Inflammatory macrophage treated with lipopolysaccharide for 1 hour (primary cell): ENCODE results near the gene TACR1.
"Not testable (repeated sequence)": the region's sequence is repeated elsewhere in the genome, so short reads cannot be mapped to it uniquely, and the experiment has no call there.

Experiments
- DNase-seq, 2 donors: peaks; one replicate each; pipeline ENCODE4 v3.0.0-alpha.2; 2020 to 2022

TACR1 gene

DNA sequence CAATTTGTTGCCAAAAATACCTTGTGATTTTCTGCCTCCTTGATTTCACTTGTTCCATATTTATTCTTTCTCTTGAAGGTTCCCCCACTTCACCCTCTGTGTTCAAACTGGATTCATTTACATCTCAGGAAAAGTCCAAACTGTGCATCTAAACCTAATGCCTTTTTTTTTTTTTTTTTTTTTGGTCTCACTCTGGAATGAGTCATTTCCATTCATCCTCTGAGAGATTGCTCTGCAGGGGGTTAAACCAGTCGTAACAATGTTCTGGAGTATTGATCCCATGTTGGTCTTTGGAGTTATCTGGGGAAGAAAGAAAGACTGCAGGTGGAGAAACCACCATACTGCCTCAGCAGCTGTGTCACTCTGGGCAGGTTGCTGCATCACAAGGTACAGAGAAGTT, 119.7 kb downstream of the TACR1 start:
- no peak for DNase-seq

DNA sequence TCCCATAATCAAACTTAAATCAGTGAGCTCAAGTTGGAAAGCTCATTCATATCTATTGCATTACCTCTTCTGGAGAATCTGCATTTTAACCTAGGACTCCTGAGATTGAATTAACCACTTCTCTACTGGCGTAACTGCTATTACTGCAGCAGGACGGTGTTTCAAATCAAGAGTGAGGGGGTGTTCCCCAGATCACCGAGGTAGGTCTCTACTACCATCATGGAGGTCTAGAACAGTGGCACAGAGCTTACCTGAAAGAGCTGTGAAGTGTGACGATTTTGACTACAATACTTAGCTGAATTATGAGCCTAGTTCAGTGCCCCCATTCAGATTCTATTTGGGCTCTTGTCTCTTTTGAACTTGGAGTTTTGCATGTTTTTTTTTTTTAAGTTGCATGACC, 121.4 kb downstream of the TACR1 start:
- DNase-seq: no peak

DNA sequence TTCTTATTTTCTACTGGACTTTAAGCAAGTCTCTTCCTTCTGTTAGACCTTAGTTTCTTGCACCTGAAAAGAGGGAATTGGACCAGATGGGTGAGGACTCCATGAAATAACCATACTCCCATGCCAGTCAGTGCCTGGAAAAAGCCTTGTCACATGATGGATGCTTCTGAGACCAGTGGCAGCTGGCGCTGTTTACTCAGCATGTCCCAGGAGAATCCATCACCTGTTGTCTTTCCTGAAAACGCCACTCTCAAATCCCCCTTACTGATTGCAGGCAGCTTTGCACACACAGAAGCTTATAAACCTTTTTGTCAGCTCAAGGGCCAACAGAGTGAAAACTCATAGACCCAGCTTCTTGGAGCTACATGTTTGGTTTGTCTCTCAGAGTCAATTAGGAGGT, 123.2 kb downstream of the TACR1 start:
- DNase-seq: no peak

DNA sequence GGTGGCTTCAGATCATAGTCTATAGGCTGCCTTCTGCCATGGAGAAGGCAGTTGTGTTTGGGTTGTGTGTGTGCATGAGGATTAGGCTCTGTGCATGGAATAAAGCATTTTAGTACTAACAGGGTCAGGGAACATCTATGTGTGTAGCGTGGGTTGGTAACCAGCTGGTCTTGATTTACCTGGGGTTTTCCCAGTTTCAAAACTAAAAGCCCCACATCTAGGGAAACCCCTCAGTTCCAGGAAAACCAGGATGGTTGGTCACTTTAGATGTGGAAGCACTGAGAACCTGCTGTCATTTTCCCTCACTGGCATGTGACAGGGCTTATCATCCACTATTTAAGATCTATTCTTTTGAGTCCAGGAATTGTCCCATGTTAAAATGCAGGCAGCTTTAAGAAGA, 124.6 kb downstream of the TACR1 start:
- peak in 1 of 2 donors; percentile 23 for DNase-seq

DNA sequence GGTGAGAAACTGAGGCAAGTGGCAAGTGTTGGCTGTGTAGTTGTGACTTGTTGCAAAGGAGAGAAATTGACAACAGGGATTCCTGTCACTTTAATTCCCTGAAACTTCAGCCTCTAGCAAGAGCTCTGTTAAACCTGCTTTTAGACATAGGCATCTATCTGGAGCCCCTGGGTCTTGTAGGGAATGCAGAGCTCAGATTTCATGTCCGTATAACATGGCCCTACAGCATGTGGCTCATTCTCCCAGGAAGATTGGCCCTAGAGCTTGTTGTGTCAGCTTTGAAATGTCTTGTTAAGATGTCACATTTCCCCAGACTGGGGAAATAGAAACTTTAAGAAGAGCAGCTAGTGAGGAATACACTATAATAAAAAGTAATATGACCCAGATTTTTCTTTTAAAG, 125.1 kb downstream of the TACR1 start:
- DNase-seq: no peak

DNA sequence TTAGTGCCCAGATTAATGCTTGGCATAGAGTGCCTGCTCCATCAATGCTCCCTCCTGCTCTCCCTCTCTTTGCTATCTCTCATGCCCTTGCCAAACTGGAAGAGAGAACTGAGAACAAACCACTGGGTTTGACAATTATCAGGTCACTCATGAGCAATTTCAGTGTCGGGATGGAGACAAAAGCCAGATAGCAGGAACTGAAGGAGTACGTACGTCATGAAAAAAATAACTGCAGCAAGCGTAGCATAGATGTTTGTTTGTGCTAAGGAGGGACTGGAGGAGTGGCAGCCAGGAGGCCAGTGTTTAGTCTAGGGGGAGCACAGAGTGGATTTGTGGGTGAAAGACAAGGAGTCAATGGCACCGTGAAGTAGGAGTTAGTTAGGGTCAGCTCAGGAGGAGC, 127.6 kb downstream of the TACR1 start:
- no peak for DNase-seq

DNA sequence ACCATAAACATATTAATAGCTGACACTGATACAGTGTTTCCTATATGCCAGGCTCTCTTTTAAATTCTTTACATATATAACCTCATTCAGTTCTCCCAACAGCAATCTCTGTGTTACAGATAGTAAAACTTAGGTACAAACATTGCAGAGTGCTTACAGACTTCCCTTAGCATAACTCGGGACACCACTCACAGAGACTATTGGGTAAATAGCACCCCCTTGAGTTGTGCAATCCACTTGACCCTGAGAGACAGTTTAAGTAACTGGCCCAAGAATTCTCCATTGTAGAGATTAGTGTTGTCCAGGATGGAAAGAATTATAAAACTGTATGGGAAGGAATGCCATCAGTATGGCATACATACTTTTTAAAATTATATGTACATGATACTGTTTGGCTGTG, 130.8 kb downstream of the TACR1 start:
- DNase-seq: no peak

DNA sequence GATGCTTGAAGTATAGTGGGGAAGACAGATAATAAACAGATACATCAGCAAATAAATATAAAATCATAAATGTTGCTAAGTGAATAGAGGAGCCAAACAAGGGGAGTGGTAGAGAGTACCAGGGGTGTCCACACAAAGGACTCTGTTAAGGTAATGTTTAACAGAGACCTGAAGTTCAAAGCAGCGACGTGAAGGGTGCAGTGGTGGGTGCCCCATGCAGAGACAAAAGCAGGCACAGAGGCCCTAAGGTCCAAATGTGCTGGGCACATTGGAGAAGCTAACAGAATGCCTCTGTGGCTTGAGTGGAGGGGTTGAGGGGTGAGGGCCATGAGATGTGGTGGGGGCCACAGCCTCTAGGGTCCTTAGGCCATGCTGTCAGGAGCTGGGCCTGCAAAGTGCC, 131.8 kb downstream of the TACR1 start:
- DNase-seq: no peak

DNA sequence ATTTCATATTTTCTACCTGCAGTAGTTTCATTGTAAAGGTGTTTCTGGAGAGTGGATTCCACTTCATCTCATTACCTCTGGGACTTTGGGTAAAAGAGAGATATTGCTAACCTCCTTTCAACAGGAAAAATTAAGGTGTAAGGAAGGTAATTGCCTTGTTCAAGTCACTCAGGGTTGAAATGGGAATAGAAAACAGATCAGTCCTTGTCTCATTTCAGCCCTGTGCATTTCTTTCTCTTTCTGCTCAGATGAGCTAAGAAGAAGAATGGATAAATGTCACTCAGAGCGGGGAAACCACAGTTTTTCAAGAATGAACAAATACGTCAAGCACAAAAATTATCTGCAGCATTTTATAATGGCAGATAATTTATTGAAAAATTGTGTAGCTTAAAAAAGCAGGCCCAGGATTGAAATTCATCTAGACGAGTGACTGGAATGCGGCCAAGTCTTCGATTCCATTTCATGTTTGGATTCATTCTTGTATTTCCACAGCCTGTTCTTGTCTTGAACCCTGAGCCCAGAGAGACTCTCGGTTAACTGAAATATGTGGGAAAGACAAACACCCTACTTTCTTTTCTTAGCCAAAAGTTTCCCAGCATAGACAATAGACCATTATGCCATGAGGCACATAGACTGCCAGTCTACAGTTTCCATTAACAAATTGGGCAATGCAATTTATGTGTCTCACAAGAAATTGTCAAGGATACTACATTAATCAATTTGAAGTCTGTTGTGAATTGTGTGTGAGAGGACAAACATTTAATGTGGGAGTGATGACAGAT, 133.0 kb downstream of the TACR1 start:
- DNase-seq: no peak

DNA sequence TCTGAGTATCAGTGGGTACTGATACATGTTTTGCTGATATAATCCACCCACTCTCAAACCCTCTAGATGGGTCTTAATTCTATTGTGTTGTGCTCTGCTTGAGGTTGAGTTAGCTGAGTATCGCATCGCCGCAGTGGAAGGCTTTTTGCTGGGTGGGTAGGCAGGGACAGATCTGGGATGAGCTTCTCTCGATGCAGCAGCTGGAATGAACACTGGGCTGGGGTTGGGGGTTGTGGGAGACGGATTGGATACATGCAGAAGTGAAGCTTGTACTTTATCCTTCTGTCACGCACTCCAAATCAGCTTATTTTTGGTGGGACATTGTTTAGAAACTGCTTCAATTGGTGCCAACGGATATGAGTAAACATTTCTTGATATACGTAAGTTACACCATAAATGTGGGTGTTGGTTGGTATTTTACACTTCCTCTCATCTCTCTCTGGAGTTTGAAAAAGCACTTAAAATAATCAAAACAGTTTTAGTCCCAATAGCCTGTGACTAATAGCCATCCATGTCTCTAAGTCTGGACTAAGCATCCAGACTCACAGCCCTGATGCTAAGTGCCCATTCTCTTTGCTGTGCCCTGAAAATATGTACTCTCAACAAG, 133.8 kb downstream of the TACR1 start:
- DNase-seq: no peak

DNA sequence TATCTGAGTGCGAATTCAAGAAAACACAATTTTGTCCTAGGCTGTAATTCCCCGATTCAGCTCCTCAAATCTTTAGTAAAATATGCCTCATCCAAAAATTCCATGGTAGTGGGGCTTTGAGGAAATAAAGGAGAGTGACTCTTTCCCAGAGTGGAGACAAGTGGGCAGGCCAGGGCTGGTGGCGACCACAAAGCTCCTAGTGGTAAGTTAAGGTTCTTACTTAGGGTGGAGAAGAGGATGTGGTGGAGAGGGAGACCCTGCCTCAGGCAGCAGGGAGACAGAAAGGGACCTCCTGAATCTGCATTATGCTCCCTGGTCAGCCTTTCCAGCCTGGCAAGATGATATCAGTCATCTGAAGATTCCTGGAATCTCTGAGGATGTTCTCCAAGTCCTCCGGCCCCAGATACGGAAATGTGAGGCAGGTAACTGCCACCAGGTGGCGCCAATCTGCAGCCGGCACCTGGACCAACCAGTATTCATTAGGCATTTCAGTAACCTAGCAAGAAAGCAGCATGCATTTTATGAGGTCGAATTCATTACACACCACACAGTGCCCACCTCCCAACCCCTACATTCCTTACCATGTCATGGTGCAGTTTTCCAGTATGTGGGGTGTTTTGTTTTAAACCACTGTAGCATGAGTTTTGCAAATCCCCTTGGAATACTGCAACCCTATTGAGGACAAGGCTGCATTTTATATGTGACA, 134.5 kb downstream of the TACR1 start:
- peak in 1 of 2 donors; percentile 68 for DNase-seq

DNA sequence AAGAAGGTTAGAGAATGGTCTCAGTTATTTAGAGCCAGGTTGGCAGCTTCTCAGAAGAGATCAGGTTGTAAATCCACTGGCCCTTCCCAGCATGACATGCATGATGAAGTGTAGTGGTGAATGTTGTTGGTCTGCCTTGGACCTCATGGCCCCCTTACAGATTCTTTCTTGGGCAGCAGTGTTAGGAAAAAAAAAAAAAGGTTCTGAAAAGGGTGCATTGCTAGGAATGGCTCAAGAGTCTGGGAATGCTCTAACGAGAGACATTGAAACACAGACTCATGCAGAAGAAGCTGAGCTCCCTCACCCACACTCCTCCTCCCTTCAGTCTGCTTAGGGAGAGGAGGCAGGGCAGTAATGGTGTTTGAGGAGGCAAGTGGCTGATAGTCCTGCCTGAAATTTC, 135.4 kb downstream of the TACR1 start:
- no peak for DNase-seq

DNA sequence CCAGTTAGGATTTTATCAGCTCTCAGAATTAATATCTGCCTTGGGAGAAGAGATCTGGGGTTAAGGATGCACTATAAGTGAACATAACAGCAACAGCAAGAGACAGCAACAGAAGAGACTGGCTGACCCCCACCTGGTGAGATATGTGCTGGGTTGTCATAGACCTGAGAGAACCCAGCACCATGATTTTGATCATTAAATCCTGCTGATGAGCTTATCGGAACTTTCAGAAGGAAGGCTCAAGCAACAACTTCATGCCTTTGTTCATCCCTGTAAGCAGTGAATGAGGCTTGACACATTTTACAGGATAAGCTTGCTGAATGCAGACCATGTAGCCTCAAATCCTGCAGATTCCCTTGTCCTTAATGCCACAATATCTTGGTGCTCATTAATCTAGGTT, 140.9 kb downstream of the TACR1 start:
- no peak for DNase-seq

DNA sequence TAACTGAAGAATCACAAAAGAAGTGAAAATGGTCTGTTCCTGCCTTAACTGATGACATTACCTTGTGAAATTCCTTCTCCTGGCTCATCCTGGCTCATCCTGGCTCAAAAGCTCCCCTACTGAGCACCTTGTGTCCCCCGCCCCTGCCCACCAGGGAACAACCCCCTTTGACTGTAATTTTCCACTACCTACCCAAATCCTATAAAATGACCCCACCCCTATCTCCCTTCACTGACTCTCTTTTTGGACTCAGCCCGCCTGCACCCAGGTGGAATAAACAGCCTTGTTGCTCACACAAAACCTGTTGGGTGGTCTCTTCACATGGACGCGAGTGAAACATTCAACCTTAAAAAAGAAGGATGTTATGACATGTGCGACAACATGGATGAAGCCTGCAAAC, 142.2 kb downstream of the TACR1 start:
- not testable (repeated sequence) for DNase-seq

DNA sequence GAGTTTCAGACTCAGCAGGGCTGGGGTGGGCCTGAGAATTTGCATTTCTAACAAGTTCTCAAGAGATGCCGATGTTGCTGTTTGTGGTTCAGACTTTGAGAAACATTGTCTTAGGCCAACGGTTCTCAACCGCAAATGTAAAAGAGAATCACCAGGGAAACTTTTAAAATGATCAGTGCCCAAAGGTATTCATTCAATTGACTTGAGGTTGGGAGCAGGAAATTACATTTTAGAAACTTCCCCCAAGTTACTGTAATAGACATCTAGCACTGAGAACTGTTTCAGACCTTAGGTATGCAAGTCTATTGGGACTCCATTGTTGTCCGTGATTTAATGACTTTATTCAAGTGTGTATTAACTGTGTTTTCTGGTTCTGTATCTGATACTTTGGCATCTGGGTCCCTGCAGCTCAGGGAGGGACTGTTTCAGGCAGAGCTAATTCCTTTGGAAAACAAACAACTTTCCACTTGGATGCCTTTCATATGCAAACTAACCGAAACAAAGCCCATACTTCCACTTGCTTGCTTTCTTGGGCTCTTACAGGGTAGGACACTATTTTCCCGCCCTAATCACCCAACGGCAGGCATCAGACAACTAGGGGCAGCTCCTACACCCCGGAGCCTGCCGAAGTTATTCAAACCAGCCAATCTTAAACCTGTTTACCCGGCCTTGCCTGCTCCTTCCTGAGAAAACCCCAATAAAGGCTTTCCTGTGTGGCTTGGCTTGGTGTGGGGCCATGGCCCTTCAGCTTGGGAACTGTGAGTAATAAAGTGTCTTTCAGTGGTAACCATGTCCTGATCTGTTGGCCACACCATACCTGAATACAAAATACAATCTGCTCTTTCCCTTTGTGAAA, 143.3 kb downstream of the TACR1 start:
- no peak for DNase-seq

DNA sequence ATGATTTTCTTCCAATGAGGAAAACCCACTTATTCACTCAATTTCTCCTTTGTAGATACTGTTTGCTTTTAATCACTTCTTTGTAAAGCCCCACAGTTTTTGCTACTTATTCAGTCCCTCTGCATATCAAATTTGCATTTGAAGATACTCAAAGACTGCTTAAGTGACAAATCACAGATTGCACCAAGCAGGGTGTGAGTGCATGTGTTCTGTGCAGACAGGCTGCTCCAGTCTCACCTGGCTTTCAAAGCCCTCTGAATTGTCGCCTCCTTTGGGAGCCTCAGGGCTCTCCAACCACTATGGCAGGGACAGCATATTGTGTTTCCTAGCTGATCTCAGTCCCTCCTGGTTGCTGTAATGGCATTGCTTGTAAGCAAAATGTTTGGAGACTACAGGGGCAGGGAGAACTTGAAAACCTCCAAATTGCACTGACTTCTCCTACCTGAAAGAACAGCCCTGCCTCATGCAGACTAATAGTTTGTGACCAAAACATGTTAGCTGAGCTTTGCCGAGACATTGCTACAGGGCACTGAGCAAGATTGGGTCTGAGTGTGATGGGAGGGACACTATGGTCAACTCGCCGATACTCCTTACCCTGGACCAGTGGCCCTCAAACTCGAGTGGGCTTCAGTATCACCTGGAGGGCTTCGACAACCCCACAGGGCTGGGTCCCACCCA, 144.0 kb downstream of the TACR1 start:
- DNase-seq: no peak

DNA sequence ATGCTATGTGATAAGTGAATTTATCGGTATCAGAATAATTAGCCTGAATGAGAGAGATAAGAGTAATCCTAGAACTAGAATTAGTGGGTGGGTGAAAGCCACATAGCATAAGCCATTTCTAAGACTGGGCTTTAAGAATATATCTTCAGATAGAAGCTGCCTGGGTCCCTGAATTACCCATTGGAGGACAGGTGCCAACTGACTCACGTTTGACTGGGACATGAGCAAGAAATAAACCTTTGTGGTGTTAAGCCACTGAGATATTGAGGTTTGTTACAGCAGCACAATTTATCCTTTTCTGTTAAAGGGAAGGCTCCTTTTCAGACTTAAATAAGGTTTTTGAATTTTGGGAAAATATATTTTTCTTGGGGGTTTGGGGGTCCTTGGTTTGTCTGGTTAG, 145.0 kb downstream of the TACR1 start:
- no peak for DNase-seq

DNA sequence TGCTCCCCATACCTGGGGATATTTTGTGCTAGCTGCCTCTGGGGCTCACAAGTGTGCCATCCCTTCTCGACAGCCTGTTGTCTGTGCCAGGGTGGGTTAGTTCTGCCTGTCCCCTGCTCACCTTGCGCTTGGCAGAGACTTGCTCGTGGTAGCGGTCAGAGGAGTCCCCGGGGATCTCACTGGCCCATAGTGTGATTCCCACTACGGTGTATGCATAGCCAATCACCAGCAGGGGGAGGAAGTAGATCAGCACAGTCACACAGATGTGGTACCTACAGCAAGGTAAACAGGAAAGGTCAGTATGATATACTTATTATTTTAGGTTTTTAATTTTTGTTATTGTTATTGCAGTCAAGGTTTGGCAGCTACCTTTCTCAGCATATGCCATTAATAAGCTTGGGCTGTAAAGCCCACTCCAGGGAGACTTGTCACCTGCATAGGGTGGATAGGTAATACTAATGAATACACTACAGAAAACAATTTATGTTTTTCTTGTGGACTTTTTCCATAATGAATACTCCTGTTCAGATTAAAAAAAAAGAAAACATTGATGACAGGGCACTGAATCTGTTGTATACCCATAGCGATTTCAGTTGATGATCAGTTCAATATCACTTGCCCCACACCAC, 145.7 kb downstream of the TACR1 start:
- no peak for DNase-seq

DNA sequence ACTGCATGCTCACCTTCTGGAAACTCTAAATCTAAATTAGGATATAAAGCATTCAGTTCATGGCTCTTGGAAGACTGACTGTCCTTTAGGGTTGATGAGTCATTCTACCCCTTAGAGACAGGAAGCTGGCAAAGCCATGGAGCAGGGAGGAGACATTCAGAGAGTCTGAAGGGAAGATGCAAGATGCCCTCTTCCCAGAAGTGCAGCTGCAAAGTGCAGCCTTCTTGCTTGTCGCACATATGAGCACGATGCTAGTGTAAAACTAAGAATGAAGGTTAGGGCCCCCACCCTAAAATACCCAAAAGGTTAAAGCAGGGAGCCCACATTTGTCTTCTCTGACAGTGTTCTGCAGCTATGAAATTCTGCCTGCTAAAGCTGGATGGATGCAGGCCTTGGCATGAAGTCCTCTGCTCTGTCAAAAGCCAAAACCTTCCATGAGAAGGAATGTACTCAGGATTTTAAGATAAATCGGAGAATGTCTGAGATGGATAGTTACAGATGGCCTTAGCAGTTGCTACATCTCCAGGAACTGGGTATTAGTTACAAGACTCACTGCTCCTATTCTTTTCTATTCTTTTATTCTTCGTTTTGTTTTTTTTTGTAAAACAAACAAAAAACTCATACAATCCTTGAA, 151.2 kb downstream of the TACR1 start:
- no peak for DNase-seq

DNA sequence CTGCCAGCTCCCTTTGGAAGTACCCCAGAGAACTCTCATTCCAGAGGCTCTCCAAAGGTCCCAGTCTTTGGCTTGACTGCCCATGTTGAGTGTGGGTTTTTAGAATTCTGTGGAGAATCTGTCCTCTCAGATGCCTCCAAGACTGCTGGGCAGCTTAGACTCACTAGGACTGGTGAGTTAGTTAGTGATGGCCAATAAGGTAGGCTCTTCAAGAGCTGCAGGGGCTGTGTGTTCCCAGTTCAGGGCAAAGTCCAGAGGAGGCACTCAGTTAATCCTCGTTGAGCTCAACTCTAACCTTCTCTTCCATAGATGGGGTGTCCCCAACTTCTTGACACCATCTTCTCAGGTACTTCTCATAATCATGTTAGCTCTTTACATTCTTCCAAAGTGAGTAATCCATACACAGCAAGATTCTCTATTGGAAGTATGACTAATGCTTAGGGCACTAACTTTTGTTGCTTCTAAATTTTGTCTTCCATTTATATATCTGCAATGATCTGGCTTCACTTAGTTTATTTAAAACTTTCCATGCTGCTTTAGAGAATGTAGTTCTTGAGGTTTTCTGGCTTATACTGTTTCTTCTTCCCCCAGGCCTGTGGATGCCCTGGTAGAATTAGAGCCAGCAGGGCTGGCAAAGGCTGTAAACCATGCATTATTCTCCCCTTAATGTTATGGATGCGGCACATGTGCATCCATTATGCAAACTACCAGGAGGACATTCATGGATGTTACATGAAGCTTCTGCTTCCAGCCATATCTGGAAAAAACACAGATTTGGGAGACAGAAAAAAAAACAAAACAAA, 151.9 kb downstream of the TACR1 start:
- no peak for DNase-seq

DNA sequence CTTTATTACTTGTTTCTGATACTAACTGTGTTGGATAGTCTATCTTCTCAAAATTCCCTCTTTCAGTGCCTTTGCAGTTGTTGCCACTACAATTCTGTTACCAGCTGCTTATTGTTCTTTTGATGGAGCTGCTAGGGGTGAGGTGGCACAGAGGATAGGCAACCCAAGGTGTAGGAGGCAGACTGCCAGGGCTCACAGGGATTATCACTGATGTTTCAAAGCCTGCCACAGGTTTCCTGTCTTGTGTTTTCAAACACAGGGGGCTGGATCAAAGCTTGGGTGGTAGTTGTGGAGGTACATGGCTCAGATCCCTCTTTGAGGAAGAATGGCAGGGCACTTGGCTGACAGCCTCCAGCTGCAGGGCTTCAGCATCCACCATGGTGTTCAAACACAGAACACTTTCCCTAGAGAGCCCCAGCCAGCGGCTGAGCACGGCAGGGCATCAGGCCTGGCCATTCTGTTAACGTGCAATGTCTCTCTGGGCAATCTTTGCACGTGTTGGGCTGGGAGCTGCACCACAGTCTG, 153.7 kb downstream of the TACR1 start:
- DNase-seq: no peak
